CD4-positive, CD25-positive, alpha-beta regulatory T cell (primary cell): ENCODE results near the gene SMURF1. TPM values are rescaled to one million over a fixed set of nuclear protein-coding genes. Genes with fewer than 3 reads are reported as not detected.

Experiments used
- ATAC-seq, 2 donors: fragments of 150-1000 bp; cut with Tn5 transposase; one replicate each; pipeline ENCODE4 v1.10.0; 2021; ENCODE audit warnings: low read depth in 2 of 2, moderate number of reproducible peaks in 2 of 2, moderate library complexity in 1 of 2
- DNase-seq, 3 donors: peaks; one replicate each; pipeline versions ENCODE4 v3.0.0 to v3.0.0-alpha.2; 2012 to 2022; ENCODE audit warnings: mixed read lengths in 1 of 3
- H3K27ac ChIP-seq: one replicate; pipeline ENCODE4 v1.7.0; 2013; ENCODE audit warnings: mild to moderate bottlenecking, low read length; ENCODE audit not compliant: insufficient read depth, poor library complexity, severe bottlenecking
- H3K27me3 ChIP-seq: one replicate; pipeline ENCODE4 v1.7.0; 2013; ENCODE audit warnings: low read length; ENCODE audit not compliant: control insufficient read depth, insufficient read depth
- H3K36me3 ChIP-seq: one replicate; pipeline ENCODE4 v1.7.0; 2013; ENCODE audit warnings: mild to moderate bottlenecking, low read length, moderate library complexity; ENCODE audit not compliant: control insufficient read depth, insufficient read depth
- H3K4me1 ChIP-seq: 2 replicates; pipeline ENCODE4 v1.7.0; 2013; ENCODE audit warnings: mild to moderate bottlenecking, low read length; ENCODE audit not compliant: insufficient read depth, control insufficient read depth, poor library complexity, severe bottlenecking
- H3K4me3 ChIP-seq: one replicate; pipeline ENCODE4 v1.7.0; 2013; ENCODE audit warnings: low read depth, mild to moderate bottlenecking, low read length, moderate library complexity
- H3K9me3 ChIP-seq, 2 experiments: 1 replicate in 1 of 2; 2 replicates in 1 of 2; pipeline ENCODE4 v1.7.0; 2013; ENCODE audit warnings: low read length in 2 of 2, mild to moderate bottlenecking in 1 of 2, moderate library complexity in 1 of 2; ENCODE audit not compliant: control insufficient read depth in 2 of 2
- H3K27ac Mint-ChIP-seq, 3 donors: one replicate each; pipeline ENCODE4 v1.8.0; 2020 to 2022; ENCODE audit warnings: mild to moderate bottlenecking in 3 of 3, mixed read lengths in 3 of 3, moderate library complexity in 2 of 3
- H3K27me3 Mint-ChIP-seq: one replicate; pipeline ENCODE4 v1.8.0; 2022; ENCODE audit warnings: mild to moderate bottlenecking, mixed read lengths
- H3K36me3 Mint-ChIP-seq: one replicate; pipeline ENCODE4 v1.8.0; 2020; ENCODE audit warnings: mixed read lengths
- H3K4me1 Mint-ChIP-seq, 4 donors: one replicate each; pipeline ENCODE4 v1.8.0; 2020 to 2022; ENCODE audit warnings: mixed read lengths in 4 of 4, mild to moderate bottlenecking in 1 of 4
- H3K4me3 Mint-ChIP-seq, 4 donors: one replicate each; pipeline ENCODE4 v1.8.0; 2020 to 2022; ENCODE audit warnings: mild to moderate bottlenecking in 4 of 4, mixed read lengths in 4 of 4, moderate library complexity in 3 of 4
- H3K9me3 Mint-ChIP-seq, 7 donors: one replicate each; pipeline ENCODE4 v1.8.0; 2020 to 2022; ENCODE audit warnings: mixed read lengths in 7 of 7, mild to moderate bottlenecking in 3 of 7, moderate library complexity in 2 of 7
- polyA plus RNA-seq, 4 donors: library from polyadenylated mRNA; unstranded; fragments of 300-500 nt; fragmentation: Illumina TruSeq; gene quantifications; one replicate each; pipeline ENCODE4 v1.2.3, GENCODE V29; 2021
- total RNA-seq: library from RNA; stranded (reverse); gene quantifications from one replicate; pipeline ENCODE4 v1.2.3, GENCODE V29; 2022

SMURF1 gene
- total and polyA plus RNA-seq, 5 donors from 2014 or later: 1.3 to 35.3 (median 1.7) TPM

- no peaks in the 10 kb centered on the region for H3K27me3 ChIP-seq
- DNase-seq: no peak
- H3K4me3 ChIP-seq: no peak overlapping the region
- no peak for ATAC-seq
- H3K4me1 ChIP-seq: peaks cover 5% of the 10 kb centered on the region
- Mint-ChIP-seq H3K36me3 (peaks cover 37% of the 10 kb centered on the region), H3K27me3 (no peaks in the 10 kb centered on the region), H3K27ac (no peak overlapping the region), H3K4me3 (no peak overlapping the region), H3K9me3 (peaks cover 0 to 20% (median 7%) of the 10 kb centered on the region in 7 donors), H3K4me1 (peaks cover 28 to 48% (median 36%) of the 10 kb centered on the region in 4 donors)
- no peak overlapping the region for H3K27ac ChIP-seq
- H3K9me3 ChIP-seq: peaks cover 0 to 7% of the 10 kb centered on the region in 2 experiments
- peaks cover 10% of the 10 kb centered on the region for H3K36me3 ChIP-seq
Observed at GRCh38 chr7:99099499-99100077, 44.3 kb downstream of the SMURF1 start.

- peaks cover 5% of the 10 kb centered on the region for H3K4me1 ChIP-seq
Observed at GRCh38 chr7:99098824-99099498, 44.9 kb downstream of the SMURF1 start.

GRCh38 chr7:99098286-99098823 is 45.6 kb downstream of the SMURF1 start:
- Mint-ChIP-seq H3K4me3 (no peak overlapping the region), H3K36me3 (peaks cover 37% of the 10 kb centered on the region), H3K4me1 (peaks cover 29 to 44% (median 34%) of the 10 kb centered on the region in 4 donors), H3K9me3 (peaks cover 0 to 20% (median 7%) of the 10 kb centered on the region in 7 donors), H3K27me3 (no peaks in the 10 kb centered on the region), H3K27ac (no peak overlapping the region)
- Histone ChIP-seq H3K27me3 (no peaks in the 10 kb centered on the region), H3K9me3 (peaks cover 0 to 7% of the 10 kb centered on the region in 2 experiments), H3K4me1 (peaks cover 5% of the 10 kb centered on the region), H3K4me3 (no peak overlapping the region), H3K36me3 (peaks cover 10% of the 10 kb centered on the region), H3K27ac (no peak overlapping the region)
- ATAC-seq: no peak
- no peak for DNase-seq

More at GRCh38 chr7:99098824-99099498, 44.9 kb downstream of the SMURF1 start:
- Mint-ChIP-seq H3K4me1 (peaks cover 31 to 48% (median 38%) of the 10 kb centered on the region in 4 donors), H3K27ac (peak overlapping the region in 1 of 3 donors; percentile 27), H3K27me3 (no peaks in the 10 kb centered on the region), H3K9me3 (peaks cover 0 to 20% (median 7%) of the 10 kb centered on the region in 7 donors), H3K36me3 (peaks cover 37% of the 10 kb centered on the region), H3K4me3 (no peak overlapping the region)
- peaks cover 0 to 7% of the 10 kb centered on the region in 2 experiments for H3K9me3 ChIP-seq
- H3K27ac ChIP-seq: no peak overlapping the region
- no peak for DNase-seq
- H3K36me3 ChIP-seq: peaks cover 10% of the 10 kb centered on the region
- no peaks in the 10 kb centered on the region for H3K27me3 ChIP-seq
- no peak for ATAC-seq
- H3K4me3 ChIP-seq: no peak overlapping the region

GRCh38 chr7:99097730-99098129 is 46.2 kb downstream of the SMURF1 start:
- H3K4me3 Mint-ChIP-seq: no peak overlapping the region
- no peak overlapping the region for H3K27ac Mint-ChIP-seq
- H3K36me3 Mint-ChIP-seq: peaks cover 37% of the 10 kb centered on the region
- H3K27me3 Mint-ChIP-seq: no peaks in the 10 kb centered on the region
- H3K36me3 ChIP-seq: peaks cover 10% of the 10 kb centered on the region
- no peaks in the 10 kb centered on the region for H3K27me3 ChIP-seq
- ATAC-seq (no peak), DNase-seq (no peak)
- H3K4me3 ChIP-seq: no peak overlapping the region
- peaks cover 24 to 39% (median 28%) of the 10 kb centered on the region in 4 donors for H3K4me1 Mint-ChIP-seq
- peaks cover under 1% of the 10 kb centered on the region for H3K4me1 ChIP-seq
- no peak overlapping the region for H3K27ac ChIP-seq
- H3K9me3 ChIP-seq: peaks cover 0 to 7% of the 10 kb centered on the region in 2 experiments
- H3K9me3 Mint-ChIP-seq: peaks cover 0 to 20% (median 7%) of the 10 kb centered on the region in 7 donors

- no peaks in the 10 kb centered on the region for H3K27me3 ChIP-seq
- peaks cover 0 to 7% of the 10 kb centered on the region in 2 experiments for H3K9me3 ChIP-seq
- ATAC-seq (no peak), DNase-seq (no peak)
- no peaks in the 10 kb centered on the region for H3K4me1 ChIP-seq
- no peaks in the 10 kb centered on the region for H3K27me3 Mint-ChIP-seq
- H3K36me3 Mint-ChIP-seq: peaks cover 37% of the 10 kb centered on the region
- peaks cover 28 to 49% (median 33%) of the 10 kb centered on the region in 4 donors for H3K4me1 Mint-ChIP-seq
- H3K9me3 Mint-ChIP-seq: peaks cover 0 to 20% (median 7%) of the 10 kb centered on the region in 7 donors
- H3K36me3 ChIP-seq: peaks cover 10% of the 10 kb centered on the region
- no peak overlapping the region for H3K4me3 Mint-ChIP-seq
- no peak overlapping the region for H3K27ac Mint-ChIP-seq
- no peak overlapping the region for H3K27ac ChIP-seq
- H3K4me3 ChIP-seq: no peak overlapping the region
Observed at GRCh38 chr7:99096124-99096887, 47.6 kb downstream of the SMURF1 start.

GRCh38 chr7:99095698-99096097 is 48.2 kb downstream of the SMURF1 start:
- Histone ChIP-seq H3K4me3 (no peak overlapping the region), H3K4me1 (no peaks in the 10 kb centered on the region), H3K36me3 (peaks cover 10% of the 10 kb centered on the region), H3K27me3 (no peaks in the 10 kb centered on the region), H3K27ac (no peak overlapping the region), H3K9me3 (peaks cover 0 to 7% of the 10 kb centered on the region in 2 experiments)
- no peak overlapping the region for H3K27ac Mint-ChIP-seq
- H3K36me3 Mint-ChIP-seq: peaks cover 36% of the 10 kb centered on the region
- no peak for DNase-seq
- H3K27me3 Mint-ChIP-seq: no peaks in the 10 kb centered on the region
- no peak for ATAC-seq
- no peak overlapping the region for H3K4me3 Mint-ChIP-seq
- H3K4me1 Mint-ChIP-seq: peaks cover 28 to 48% (median 32%) of the 10 kb centered on the region in 4 donors
- H3K9me3 Mint-ChIP-seq: peaks cover 0 to 20% (median 7%) of the 10 kb centered on the region in 7 donors

GRCh38 chr7:99094401-99094800 is 49.5 kb downstream of the SMURF1 start:
- Mint-ChIP-seq H3K9me3 (peaks cover 0 to 15% (median 5%) of the 10 kb centered on the region in 7 donors), H3K36me3 (peaks cover 29% of the 10 kb centered on the region), H3K4me3 (no peak overlapping the region), H3K27ac (no peak overlapping the region), H3K4me1 (peaks cover 32 to 56% (median 37%) of the 10 kb centered on the region in 4 donors), H3K27me3 (no peaks in the 10 kb centered on the region)
- ATAC-seq (no peak), DNase-seq (no peak)
- peaks cover 6% of the 10 kb centered on the region for H3K36me3 ChIP-seq
- H3K27me3 ChIP-seq: no peaks in the 10 kb centered on the region
- H3K27ac ChIP-seq: no peak overlapping the region
- H3K4me1 ChIP-seq: no peaks in the 10 kb centered on the region
- no peak overlapping the region for H3K4me3 ChIP-seq
- H3K9me3 ChIP-seq: peaks cover 0 to 7% of the 10 kb centered on the region in 2 experiments
